T47D (cell line): ENCODE measurements around the gene TMEM220.
"Not testable (repeated sequence)": the region's sequence is repeated elsewhere in the genome, so short reads cannot be mapped to it uniquely, and the experiment has no call there.

Source experiments
- DNase-seq, 2 experiments: peaks; one replicate each; pipeline versions ENCODE4 v3.0.0 to v3.0.0-alpha.2; 2011 to 2012; ENCODE audit warnings: low read depth in 1 of 2, low spot score in 1 of 2
- JUND ChIP-seq: IDR thresholded peaks from 2 replicates; pipeline ENCODE4 v1.6.1; 2012; ENCODE audit warnings: low read depth
- in situ Hi-C: cut with HindIII; loops from 2 replicates; pipeline ENCODE4 v1.10.0; 2016; ENCODE audit warnings: low sequenced_read_pairs, low pct_unique_long_range_greater_than_20kb

TMEM220 gene

GRCh38 chr17:10699856-10700255 lies 30.0 kb downstream of the TMEM220 start:
- in situ Hi-C loops = no loop called here
- TF ChIP-seq JUND = no peak
- no peak for DNase-seq

DNA sequence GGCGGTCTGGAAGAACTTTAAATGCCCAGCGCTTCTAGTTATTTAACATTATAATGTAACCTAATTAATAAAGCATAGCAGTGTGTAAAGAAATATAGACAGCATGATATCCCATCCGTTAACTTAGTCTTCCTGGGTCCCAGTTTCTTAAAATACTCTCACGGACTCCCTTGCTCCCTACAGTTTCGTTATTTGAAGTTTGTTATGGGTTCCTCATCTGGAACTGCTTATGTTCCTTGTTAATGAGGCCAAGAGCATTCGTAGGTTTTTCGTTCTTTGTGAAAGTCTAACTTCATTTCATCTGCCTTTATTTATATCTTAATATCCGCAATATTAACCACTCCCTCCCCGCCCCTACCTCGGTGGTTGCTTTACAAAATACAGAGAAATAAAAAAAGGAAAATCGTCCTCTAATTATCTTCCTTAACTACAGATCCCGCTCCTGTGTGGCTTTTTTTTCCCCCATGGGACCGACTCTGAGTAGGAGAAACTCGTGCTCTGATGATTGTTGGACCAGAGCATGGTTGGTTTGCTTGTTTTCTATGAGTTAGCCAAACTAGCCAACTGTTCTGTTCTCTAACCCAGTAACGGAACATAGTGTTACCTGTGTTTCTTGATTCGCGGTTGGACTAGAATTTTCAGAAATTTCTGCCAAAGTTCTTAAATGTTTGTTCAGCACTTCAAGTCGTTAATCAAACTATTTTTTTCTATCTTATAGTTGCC lies 31.6 kb downstream of the TMEM220 start:
- DNase-seq = no peak

DNA sequence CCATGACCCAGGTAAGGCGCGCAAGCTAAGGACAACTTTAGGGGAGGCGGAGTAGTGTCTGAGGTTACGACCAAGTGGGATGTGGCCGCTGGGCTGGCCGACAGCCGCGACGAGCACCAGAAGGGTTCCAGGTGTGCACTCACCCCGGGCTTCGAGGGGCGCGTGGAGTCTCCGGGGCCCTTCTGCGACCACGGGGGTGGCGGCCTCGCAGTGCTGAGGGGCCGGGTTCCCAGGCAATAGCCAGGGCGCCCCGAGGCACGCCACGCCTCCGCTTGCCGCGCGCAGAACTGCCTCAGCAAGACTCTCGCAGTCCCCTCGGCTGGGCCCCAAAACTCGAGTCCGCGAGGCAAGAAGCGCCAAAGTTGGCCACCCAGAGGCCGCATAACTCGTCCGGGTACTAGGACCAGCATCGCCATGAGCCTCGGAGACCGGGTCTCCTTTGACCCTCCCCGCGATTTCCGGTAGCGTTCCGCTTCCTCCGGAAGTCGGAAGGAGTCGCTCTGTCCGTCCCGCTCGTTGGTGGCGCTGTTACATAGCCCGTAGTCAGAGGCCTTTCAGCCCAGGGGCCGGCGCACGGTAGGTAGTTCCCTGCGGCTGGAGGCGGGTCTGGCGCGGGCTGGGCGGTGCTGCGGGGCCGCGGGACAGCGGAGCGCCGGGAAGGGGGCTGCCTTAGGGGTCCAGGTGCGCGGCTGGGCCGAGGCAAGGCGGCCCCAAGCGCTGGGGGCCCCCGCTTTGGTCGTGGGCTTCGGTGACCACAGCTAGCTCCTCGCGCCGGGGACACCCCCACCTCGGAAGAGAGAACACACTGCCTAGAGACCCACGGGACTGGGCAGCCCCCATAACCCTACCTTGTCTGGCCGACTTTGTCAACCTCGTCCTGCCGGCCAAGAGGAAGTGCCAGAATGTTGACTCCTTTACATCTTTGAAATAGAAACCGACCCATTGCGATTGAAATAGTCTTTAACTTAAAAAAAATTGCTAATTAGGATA lies 32.4 kb downstream of the TMEM220 start, which contains the start of the genes ADPRM and SCO1:
Gene ADPRM, plus strand, starts transcription at position 503 of the 990 bp plus-strand sequence. CDS start 7,333 bp downstream, outside the sequence.
Gene SCO1, minus strand, starts transcription at position 442 of the 990 bp plus-strand sequence. Its CDS starts 26 bp downstream, at position 416.
- in situ Hi-C loops = no loop called here

More for the DNA sequence above, 31.6 kb downstream of the TMEM220 start:
- TF ChIP-seq JUND = no peak
- in situ Hi-C loops = no loop called here

GRCh38 chr17:10695875-10696407 lies 33.9 kb downstream of the TMEM220 start:
- DNase-seq, in situ Hi-C loops: not testable (repeated sequence)

More for the DNA sequence above, 32.4 kb downstream of the TMEM220 start, which contains the start of the genes ADPRM and SCO1:
- peak; percentile 76 to 91 for DNase-seq
- TF ChIP-seq JUND = no peak

DNA sequence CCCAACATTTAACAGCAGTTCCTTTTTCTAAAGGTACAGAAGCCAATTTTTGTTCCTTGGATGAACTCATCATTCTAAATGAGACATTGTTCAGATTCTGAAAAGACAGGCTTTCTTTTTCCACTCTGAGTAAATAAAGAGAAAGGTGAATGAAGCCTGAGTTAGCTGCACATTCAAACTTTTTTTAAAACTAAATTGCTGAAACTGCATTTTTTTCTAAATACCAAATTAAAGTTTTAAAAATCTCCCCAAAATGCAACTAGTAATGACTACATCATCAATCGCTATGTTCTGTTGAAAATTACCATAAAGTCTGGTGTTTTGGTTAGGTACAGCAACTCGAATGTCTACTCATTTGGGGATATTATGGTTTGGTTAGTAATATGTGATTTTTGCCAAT lies 42.3 kb downstream of the TMEM220 start:
- in situ Hi-C loops = no loop called here
- TF ChIP-seq JUND = no peak
- DNase-seq = no peak

DNA sequence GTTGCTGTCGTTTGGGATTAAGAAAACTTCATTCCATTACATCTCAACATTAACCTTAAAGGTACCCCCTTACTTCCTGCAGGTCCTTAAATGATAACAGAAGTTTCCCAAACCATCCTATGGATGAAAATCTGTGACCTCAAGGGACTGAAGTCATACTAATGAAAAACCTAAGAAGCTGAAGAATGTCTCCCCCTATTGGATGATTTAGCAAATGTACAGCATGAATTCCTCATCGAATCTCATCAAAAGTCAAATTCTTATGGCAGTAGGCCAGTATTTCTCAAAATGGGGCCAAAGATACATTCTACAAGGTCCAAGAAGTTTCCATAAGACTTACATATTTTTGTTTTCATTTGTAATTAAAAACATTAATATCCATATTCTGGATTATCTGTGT lies 46.0 kb downstream of the TMEM220 start:
- in situ Hi-C loops = no loop called here
- peak in 1 of 2 experiments; percentile 29 for DNase-seq
- TF ChIP-seq JUND = no peak

- in situ Hi-C loops = no loop called here
- no peak for TF ChIP-seq JUND
- DNase-seq = no peak
Measured at GRCh38 chr17:10681866-10682446, 47.9 kb downstream of the TMEM220 start.

- in situ Hi-C loops = no loop called here
- TF ChIP-seq JUND = no peak
- no peak for DNase-seq
Measured at GRCh38 chr17:10674704-10675103, 55.1 kb downstream of the TMEM220 start.

DNA sequence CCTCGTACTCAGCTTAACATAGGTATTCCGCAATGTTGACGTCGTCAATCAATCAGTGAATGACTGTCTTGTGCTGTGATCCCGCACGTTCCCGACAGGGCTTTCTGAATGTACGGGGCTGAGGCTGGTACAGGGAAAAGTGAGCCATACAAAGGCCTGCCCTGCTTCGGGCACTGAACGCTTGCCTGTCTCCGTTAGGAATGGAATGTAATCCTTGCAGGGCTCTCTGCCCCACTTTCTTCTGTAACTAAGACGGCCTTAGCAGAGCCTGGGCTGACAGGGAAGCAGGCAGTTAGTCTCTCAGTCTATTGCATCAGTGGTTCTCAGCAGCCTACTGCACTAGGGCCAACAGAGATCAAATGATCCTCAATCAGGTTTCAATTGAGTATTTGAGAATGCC lies 56.5 kb downstream of the TMEM220 start:
- in situ Hi-C loops = no loop called here
- TF ChIP-seq JUND = no peak
- no peak for DNase-seq

GRCh38 chr17:10668775-10669174 lies 61.0 kb downstream of the TMEM220 start:
- TF ChIP-seq JUND = no peak
- no peak for DNase-seq
- in situ Hi-C loops = no loop called here

- no peak for TF ChIP-seq JUND
- in situ Hi-C loops = no loop called here
- DNase-seq = no peak
Measured at GRCh38 chr17:10666906-10667305, 62.9 kb downstream of the TMEM220 start.

GRCh38 chr17:10664571-10664970 lies 65.3 kb downstream of the TMEM220 start:
- no peak for TF ChIP-seq JUND
- no peak for DNase-seq
- in situ Hi-C loops = no loop called here
